HG02981 (cell line): ENCODE measurements around the gene CRACDL.
"Not testable (repeated sequence)": the region's sequence is repeated elsewhere in the genome, so short reads cannot be mapped to it uniquely, and the experiment has no call there.

ENCODE experiments used
- ATAC-seq: cut with Tn5 transposase; IDR thresholded peaks from one replicate; pipeline ENCODE4 v1.9.1; 2021; ENCODE audit warnings: mild to moderate bottlenecking, moderate library complexity; ENCODE audit not compliant: unreplicated experiment

Gene CRACDL

GRCh38 chr2:98886066-98886554 lies 49.9 kb downstream of the CRACDL start:
- no peak for ATAC-seq

GRCh38 chr2:98884658-98885057 lies 51.4 kb downstream of the CRACDL start:
- ATAC-seq, result no peak

GRCh38 chr2:98883780-98884211 lies 52.2 kb downstream of the CRACDL start:
- ATAC-seq, result no peak

- ATAC-seq, result no peak
Observed at GRCh38 chr2:98882971-98883779, 52.9 kb downstream of the CRACDL start.

- ATAC-seq, result no peak
Observed at GRCh38 chr2:98882368-98882767, 53.7 kb downstream of the CRACDL start.

GRCh38 chr2:98881153-98881650 lies 54.8 kb downstream of the CRACDL start:
- ATAC-seq, result no peak

- no peak for ATAC-seq
Observed at GRCh38 chr2:98880266-98881152, 55.5 kb downstream of the CRACDL start.

GRCh38 chr2:98877658-98878057 lies 58.4 kb downstream of the CRACDL start:
- not testable (repeated sequence) for ATAC-seq

- no peak for ATAC-seq
Observed at GRCh38 chr2:98876741-98877140, 59.3 kb downstream of the CRACDL start.

- ATAC-seq, result no peak
Observed at GRCh38 chr2:98875746-98876145, 60.3 kb downstream of the CRACDL start.

GRCh38 chr2:98875081-98875728 lies 60.8 kb downstream of the CRACDL start:
- no peak for ATAC-seq

- no peak for ATAC-seq
Observed at GRCh38 chr2:98874186-98874689, 61.8 kb downstream of the CRACDL start.

- ATAC-seq, result no peak
Observed at GRCh38 chr2:98872526-98872925, 63.5 kb downstream of the CRACDL start.

- ATAC-seq, result no peak
Observed at GRCh38 chr2:98871506-98871905, 64.5 kb downstream of the CRACDL start.

GRCh38 chr2:98870516-98871158 lies 65.4 kb downstream of the CRACDL start:
- no peak for ATAC-seq

GRCh38 chr2:98869870-98870269 lies 66.2 kb downstream of the CRACDL start:
- ATAC-seq, result no peak

GRCh38 chr2:98869272-98869641 lies 66.8 kb downstream of the CRACDL start:
- no peak for ATAC-seq

- ATAC-seq, result no peak
Observed at GRCh38 chr2:98868548-98869271, 67.3 kb downstream of the CRACDL start.

GRCh38 chr2:98867539-98868309 lies 68.3 kb downstream of the CRACDL start:
- ATAC-seq, result no peak
